Fibroblast of lung (primary cell): ENCODE measurements around the gene SDK1. TPM values are rescaled to one million over a fixed set of nuclear protein-coding genes. Genes with fewer than 3 reads are reported as not detected.

Experiments
- DNase-seq, 2 donors: peaks; one replicate each; pipeline versions ENCODE4 v3.0.0 to v3.0.0-alpha.2; 2010; ENCODE audit warnings: low read depth in 2 of 2
- H2AFZ ChIP-seq: 2 replicates; pipeline ENCODE4 v1.5.1; 2012; ENCODE audit warnings: low read length, control low read depth, inconsistent platforms
- H3K27ac ChIP-seq: 2 replicates; pipeline ENCODE4 v1.5.1; 2011; ENCODE audit warnings: low read length, control low read depth; ENCODE audit not compliant: insufficient read depth
- H3K27me3 ChIP-seq: 2 replicates; pipeline ENCODE4 v1.5.1; 2011; ENCODE audit warnings: mild to moderate bottlenecking, low read length; ENCODE audit not compliant: control insufficient read depth, insufficient read depth
- H3K36me3 ChIP-seq: 2 replicates; pipeline ENCODE4 v1.5.1; 2011; ENCODE audit warnings: low read length; ENCODE audit not compliant: control insufficient read depth, insufficient read depth
- H3K4me1 ChIP-seq: 2 replicates; pipeline ENCODE4 v1.5.1; 2011; ENCODE audit warnings: low read length; ENCODE audit not compliant: control insufficient read depth, insufficient read depth; ENCODE audit errors: extremely low read depth
- H3K4me2 ChIP-seq: 2 replicates; pipeline ENCODE4 v1.5.1; 2011; ENCODE audit warnings: low read length, control low read depth; ENCODE audit not compliant: insufficient read depth; ENCODE audit errors: extremely low read depth
- H3K4me3 ChIP-seq, 4 experiments: fragments of 200-600 bp in 1 of 4; sonication (generic) in 1 of 4; replicated peaks in 1 of 4; 2 replicates each; pipeline ENCODE4 v1.5.1; 2011 to 2016; ENCODE audit warnings: low read length in 4 of 4, low read depth in 3 of 4, mild to moderate bottlenecking in 3 of 4, control low read depth in 2 of 4, inconsistent platforms in 1 of 4, mixed read lengths in 1 of 4; ENCODE audit not compliant: insufficient read depth in 1 of 4; ENCODE audit errors: control extremely low read depth in 1 of 4
- H3K79me2 ChIP-seq: 2 replicates; pipeline ENCODE4 v1.5.1; 2012; ENCODE audit warnings: mild to moderate bottlenecking, low read length, inconsistent platforms; ENCODE audit not compliant: control insufficient read depth, insufficient read depth
- H3K9ac ChIP-seq: 2 replicates; pipeline ENCODE4 v1.5.1; 2011; ENCODE audit warnings: mild to moderate bottlenecking, low read length, control low read depth; ENCODE audit not compliant: insufficient read depth
- H3K9me3 ChIP-seq: 2 replicates; pipeline ENCODE4 v1.5.1; 2012; ENCODE audit warnings: low read depth, low read length; ENCODE audit not compliant: control insufficient read depth, insufficient read depth
- H4K20me1 ChIP-seq: 2 replicates; pipeline ENCODE4 v1.5.1; 2011; ENCODE audit warnings: low read length; ENCODE audit not compliant: control insufficient read depth, insufficient read depth; ENCODE audit errors: extremely low read depth
- EZH2 ChIP-seq: IDR thresholded peaks from 2 replicates; pipeline ENCODE4 v1.5.1; 2012; ENCODE audit warnings: low read length, control low read depth, mild to moderate bottlenecking; ENCODE audit errors: missing control alignments
- polyA plus RNA-seq, 2 donors: library from polyadenylated mRNA; depleted of rRNA in 1 of 2; stranded (reverse) in 1 of 2; unstranded in 1 of 2; fragments of >200 nt; gene quantifications; 2 replicates each; pipeline ENCODE4 v1.2.1, GENCODE V29; 2011 to 2012; ENCODE audit warnings: missing spikeins in 1 of 2
- total RNA-seq: library from RNA; depleted of rRNA; stranded (reverse); fragments of >200 nt; gene quantifications from 2 replicates; pipeline ENCODE4 v1.2.1, GENCODE V29; 2014
- TF ChIP-seq, protein P1 (sequence below), 2 donors: IDR thresholded peaks in 1 of 2; conservative IDR thresholded peaks in 1 of 2; 1 replicate in 1 of 2; 2 replicates in 1 of 2; pipeline ENCODE4 v1.5.1; 2011 to 2012; ENCODE audit warnings: low read length in 2 of 2, control low read depth in 1 of 2, inconsistent platforms in 1 of 2, low read depth in 1 of 2, mild to moderate bottlenecking in 1 of 2

SDK1 gene
- total and polyA plus RNA-seq, 2 donors (not counting 1 experiment from before 2014, with no cell fraction given), result 1.0 to 8.6 TPM

DNA sequence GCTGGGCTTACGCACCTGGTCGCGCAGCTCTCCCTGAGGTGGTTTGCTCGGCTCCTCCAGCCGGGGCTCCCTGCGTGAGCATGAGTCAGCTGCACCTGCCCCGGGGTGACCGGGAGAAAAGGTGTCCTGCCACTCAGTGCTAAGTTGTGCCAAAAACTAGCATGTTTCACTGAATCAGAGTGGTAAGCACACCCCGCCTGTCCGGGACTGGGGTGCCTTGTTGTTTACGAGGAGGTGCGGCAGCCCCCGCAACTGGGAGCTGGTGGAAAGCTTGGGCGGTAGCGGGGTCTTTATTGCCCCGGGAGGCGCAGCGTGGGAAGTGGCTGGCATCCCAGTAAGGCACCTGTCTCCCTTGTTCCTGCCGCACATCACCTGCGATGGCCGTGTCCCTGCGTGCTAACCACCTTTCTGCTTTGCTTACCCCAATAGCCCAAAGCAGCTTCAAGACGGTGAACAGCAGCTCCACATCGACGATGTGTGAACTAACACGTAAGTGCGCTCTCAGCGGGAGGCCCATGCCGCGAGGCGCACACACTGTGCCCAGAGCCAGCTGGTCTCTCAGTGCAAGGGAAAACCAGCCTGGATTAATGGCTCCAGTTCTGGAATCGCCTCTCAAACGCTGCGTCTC, 874.4 kb downstream of the SDK1 start:
- Histone ChIP-seq H4K20me1 (no peaks in the 10 kb centered on the region), H3K79me2 (no peaks in the 10 kb centered on the region), H3K27me3 (no peaks in the 10 kb centered on the region), H3K4me2 (no peak overlapping the region), H3K4me1 (no peaks in the 10 kb centered on the region), H3K36me3 (no peaks in the 10 kb centered on the region), H3K4me3 (no peak overlapping the region), H3K9ac (no peak overlapping the region), H3K9me3 (no peaks in the 10 kb centered on the region), H3K27ac (no peak overlapping the region), H2AFZ (no peak overlapping the region)
- DNase-seq, result no peak
- TF ChIP-seq EZH2, result no peak
- TF ChIP-seq, protein P1, sequence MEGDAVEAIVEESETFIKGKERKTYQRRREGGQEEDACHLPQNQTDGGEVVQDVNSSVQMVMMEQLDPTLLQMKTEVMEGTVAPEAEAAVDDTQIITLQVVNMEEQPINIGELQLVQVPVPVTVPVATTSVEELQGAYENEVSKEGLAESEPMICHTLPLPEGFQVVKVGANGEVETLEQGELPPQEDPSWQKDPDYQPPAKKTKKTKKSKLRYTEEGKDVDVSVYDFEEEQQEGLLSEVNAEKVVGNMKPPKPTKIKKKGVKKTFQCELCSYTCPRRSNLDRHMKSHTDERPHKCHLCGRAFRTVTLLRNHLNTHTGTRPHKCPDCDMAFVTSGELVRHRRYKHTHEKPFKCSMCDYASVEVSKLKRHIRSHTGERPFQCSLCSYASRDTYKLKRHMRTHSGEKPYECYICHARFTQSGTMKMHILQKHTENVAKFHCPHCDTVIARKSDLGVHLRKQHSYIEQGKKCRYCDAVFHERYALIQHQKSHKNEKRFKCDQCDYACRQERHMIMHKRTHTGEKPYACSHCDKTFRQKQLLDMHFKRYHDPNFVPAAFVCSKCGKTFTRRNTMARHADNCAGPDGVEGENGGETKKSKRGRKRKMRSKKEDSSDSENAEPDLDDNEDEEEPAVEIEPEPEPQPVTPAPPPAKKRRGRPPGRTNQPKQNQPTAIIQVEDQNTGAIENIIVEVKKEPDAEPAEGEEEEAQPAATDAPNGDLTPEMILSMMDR (conservative IDR thresholded peaks at IDR 0.05 in 1 of 2, IDR thresholded peaks at IDR 0.05 in 1 of 2; ENCODE audit: low read depth in 1 of 2, low read length in 2 of 2), result no peak

DNA sequence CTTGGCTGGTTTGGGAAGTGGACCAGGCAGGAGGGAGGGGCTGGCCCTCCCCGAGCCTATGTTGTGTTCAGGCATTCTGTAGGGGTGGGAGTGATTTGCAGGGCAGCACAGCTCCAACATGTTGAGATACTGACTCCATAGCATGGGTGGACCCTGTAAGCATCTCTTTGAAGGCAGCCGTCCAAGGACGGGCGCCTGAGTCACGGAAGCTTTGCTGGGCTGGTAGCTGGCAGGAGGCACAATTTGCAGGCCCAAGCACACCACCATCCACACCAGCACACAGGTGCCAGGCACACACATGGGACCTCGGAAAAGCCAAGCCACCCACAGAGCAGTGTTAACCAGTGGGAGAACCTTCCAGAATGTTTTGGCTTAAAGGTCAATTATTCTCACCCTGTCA, 875.9 kb downstream of the SDK1 start:
- Histone ChIP-seq H4K20me1 (no peaks in the 10 kb centered on the region), H3K4me3 (no peak overlapping the region), H3K27me3 (no peaks in the 10 kb centered on the region), H2AFZ (no peak overlapping the region), H3K9ac (no peak overlapping the region), H3K9me3 (no peaks in the 10 kb centered on the region), H3K27ac (no peak overlapping the region), H3K4me1 (no peaks in the 10 kb centered on the region), H3K79me2 (no peaks in the 10 kb centered on the region), H3K36me3 (no peaks in the 10 kb centered on the region), H3K4me2 (no peak overlapping the region)
- TF ChIP-seq, protein P1 (conservative IDR thresholded peaks at IDR 0.05 in 1 of 2, IDR thresholded peaks at IDR 0.05 in 1 of 2; ENCODE audit: low read depth in 1 of 2, low read length in 2 of 2), result no peak
- no peak for TF ChIP-seq EZH2
- no peak for DNase-seq

DNA sequence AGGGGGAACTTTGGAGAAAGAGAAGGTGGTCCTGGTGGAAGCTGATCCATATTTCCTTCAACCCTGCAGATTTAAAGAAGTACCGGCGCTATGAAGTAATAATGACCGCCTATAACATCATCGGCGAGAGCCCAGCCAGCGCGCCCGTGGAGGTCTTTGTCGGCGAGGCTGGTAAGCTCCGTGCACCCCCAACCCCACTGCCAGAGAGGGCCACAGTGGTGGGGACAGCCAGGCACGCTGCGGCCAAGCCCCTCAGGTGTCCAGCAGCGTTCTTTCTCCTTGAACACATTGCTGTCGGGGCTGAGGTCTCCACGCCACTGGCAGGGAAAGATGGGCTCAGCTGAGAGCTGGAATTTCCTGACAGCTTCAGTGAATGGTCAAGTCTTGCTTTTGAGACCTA, 877.4 kb downstream of the SDK1 start:
- Histone ChIP-seq H3K79me2 (no peaks in the 10 kb centered on the region), H3K27ac (no peak overlapping the region), H3K9me3 (no peaks in the 10 kb centered on the region), H3K36me3 (no peaks in the 10 kb centered on the region), H3K9ac (no peak overlapping the region), H2AFZ (no peak overlapping the region), H3K4me3 (no peak overlapping the region), H3K4me2 (no peak overlapping the region), H4K20me1 (no peaks in the 10 kb centered on the region), H3K27me3 (no peaks in the 10 kb centered on the region), H3K4me1 (no peaks in the 10 kb centered on the region)
- no peak for DNase-seq
- TF ChIP-seq, protein P1 (conservative IDR thresholded peaks at IDR 0.05 in 1 of 2, IDR thresholded peaks at IDR 0.05 in 1 of 2; ENCODE audit: low read depth in 1 of 2, low read length in 2 of 2), result no peak
- no peak for TF ChIP-seq EZH2
